ENCODE measurements around the gene SGCD.

SGCD gene

DNA sequence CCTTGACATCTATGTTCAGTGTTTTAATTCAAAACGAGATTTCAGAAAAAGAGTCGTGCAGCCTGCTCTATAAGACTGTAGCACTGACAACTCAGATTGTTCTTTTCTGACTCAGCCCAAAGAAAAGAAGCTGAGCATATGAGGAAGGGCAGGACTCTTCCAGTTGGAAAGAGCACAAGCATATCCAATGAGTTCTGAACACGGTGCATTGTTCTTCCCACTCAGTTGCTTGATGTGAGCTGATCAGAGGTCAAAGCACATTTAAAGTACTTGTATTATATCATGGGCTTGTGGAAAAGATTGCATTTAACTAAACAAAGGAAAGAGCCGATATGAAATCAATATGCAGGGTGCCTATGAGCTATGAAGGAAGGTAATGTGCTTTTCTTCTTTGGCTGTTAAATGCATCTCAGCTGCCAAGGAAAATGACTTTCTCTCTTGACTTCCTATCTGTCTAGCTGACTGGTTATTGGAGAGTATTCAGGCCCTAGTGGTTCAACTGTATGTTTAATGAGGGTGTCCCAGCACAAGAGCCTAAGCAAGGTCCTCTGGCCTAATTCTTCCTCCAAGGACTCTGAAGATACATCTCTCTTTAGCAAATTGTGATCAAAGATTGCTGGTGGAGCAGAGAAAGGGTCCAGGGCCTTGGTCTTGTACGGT is 296.5 kb downstream of the SGCD start:
- no peaks in the 10 kb centered on the region for H3K36me3 ChIP-seq (ENCODE audit: control insufficient read depth, insufficient read depth, low read length)

GRCh38 chr5:156624686-156625085 is 297.7 kb downstream of the SGCD start:
- no peak for DNase-seq (ENCODE audit: extremely low read depth, insufficient read length)
- Histone ChIP-seq H3K36me3 (ENCODE audit: control insufficient read depth, insufficient read depth, low read length) (no peaks in the 10 kb centered on the region), H3K27me3 (replicated peaks; ENCODE audit: control insufficient read depth, insufficient read depth, low read length) (no peaks in the 10 kb centered on the region)

More for the DNA sequence above, 296.5 kb downstream of the SGCD start:
- no peak for TF ChIP-seq CTCF (IDR thresholded peaks at IDR 0.05; ENCODE audit: insufficient read depth, low read length, poor library complexity, severe bottlenecking)
- no peak for DNase-seq (ENCODE audit: extremely low read depth, insufficient read length)
- H3K4me3 ChIP-seq (replicated peaks; ENCODE audit: low read depth, low read length): no peak overlapping the region
- H3K27me3 ChIP-seq (replicated peaks; ENCODE audit: control insufficient read depth, insufficient read depth, low read length): no peaks in the 10 kb centered on the region

GRCh38 chr5:156628421-156628820 is 301.5 kb downstream of the SGCD start:
- H3K36me3 ChIP-seq (ENCODE audit: control insufficient read depth, insufficient read depth, low read length): no peaks in the 10 kb centered on the region
- DNase-seq (ENCODE audit: extremely low read depth, insufficient read length): no peak
- no peak for TF ChIP-seq CTCF (IDR thresholded peaks at IDR 0.05; ENCODE audit: insufficient read depth, low read length, poor library complexity, severe bottlenecking)
- no peaks in the 10 kb centered on the region for H3K27me3 ChIP-seq (replicated peaks; ENCODE audit: control insufficient read depth, insufficient read depth, low read length)
- H3K4me3 ChIP-seq (replicated peaks; ENCODE audit: low read depth, low read length): no peak overlapping the region

More at GRCh38 chr5:156624686-156625085, 297.7 kb downstream of the SGCD start:
- H3K4me3 ChIP-seq (replicated peaks; ENCODE audit: low read depth, low read length): no peak overlapping the region
- no peak for TF ChIP-seq CTCF (IDR thresholded peaks at IDR 0.05; ENCODE audit: insufficient read depth, low read length, poor library complexity, severe bottlenecking)

GRCh38 chr5:156631005-156631404 is 304.0 kb downstream of the SGCD start:
- no peak overlapping the region for H3K4me3 ChIP-seq (replicated peaks; ENCODE audit: low read depth, low read length)
- H3K27me3 ChIP-seq (replicated peaks; ENCODE audit: control insufficient read depth, insufficient read depth, low read length): no peaks in the 10 kb centered on the region
- DNase-seq (ENCODE audit: extremely low read depth, insufficient read length): no peak
- no peaks in the 10 kb centered on the region for H3K36me3 ChIP-seq (ENCODE audit: control insufficient read depth, insufficient read depth, low read length)
- TF ChIP-seq CTCF (IDR thresholded peaks at IDR 0.05; ENCODE audit: insufficient read depth, low read length, poor library complexity, severe bottlenecking): no peak

- H3K4me3 ChIP-seq (replicated peaks; ENCODE audit: low read depth, low read length): no peak overlapping the region
- no peak for TF ChIP-seq CTCF (IDR thresholded peaks at IDR 0.05; ENCODE audit: insufficient read depth, low read length, poor library complexity, severe bottlenecking)
- no peaks in the 10 kb centered on the region for H3K36me3 ChIP-seq (ENCODE audit: control insufficient read depth, insufficient read depth, low read length)
- no peak for DNase-seq (ENCODE audit: extremely low read depth, insufficient read length)
- no peaks in the 10 kb centered on the region for H3K27me3 ChIP-seq (replicated peaks; ENCODE audit: control insufficient read depth, insufficient read depth, low read length)
These were observed 307.3 kb downstream of the SGCD start for GRCh38 chr5:156634301-156634700.
